Activated T-helper 1 cell treated with anti-CD3 and anti-CD28 coated beads, Interleukin-12 subunit alpha, Interleukin-12 subunit beta, Interleukin-2, Interleukin-4 antibody, amounts not matched to agents 30 ng/mL and 10 ng/mL and 1 ng/mL, durations not matched to agents 14 hours and 24 hours and 36 hours (primary cell): ENCODE results near the gene EPB41L1. TPM values are rescaled to one million over a fixed set of nuclear protein-coding genes. Genes with fewer than 3 reads are reported as not detected.

Source experiments
- DNase-seq: peaks from one replicate; pipeline ENCODE4 v3.0.0; 2021; ENCODE audit warnings: low spot score
- H3K27ac Mint-ChIP-seq: one replicate; pipeline ENCODE4 v1.8.0; 2021; ENCODE audit warnings: mild to moderate bottlenecking, mixed read lengths
- H3K27me3 Mint-ChIP-seq: one replicate; pipeline ENCODE4 v1.8.0; 2022; ENCODE audit warnings: mild to moderate bottlenecking, moderate library complexity, mixed read lengths; ENCODE audit not compliant: insufficient read depth
- H3K36me3 Mint-ChIP-seq: one replicate; pipeline ENCODE4 v1.8.0; 2021; ENCODE audit warnings: low read depth, mixed read lengths
- H3K4me1 Mint-ChIP-seq: one replicate; pipeline ENCODE4 v1.8.0; 2021; ENCODE audit warnings: low read depth, mixed read lengths
- H3K4me3 Mint-ChIP-seq: one replicate; pipeline ENCODE4 v1.8.0; 2021; ENCODE audit warnings: mild to moderate bottlenecking, moderate library complexity, mixed read lengths
- H3K9me3 Mint-ChIP-seq: one replicate; pipeline ENCODE4 v1.8.0; 2021; ENCODE audit warnings: mixed read lengths
- intact Hi-C: fragments of 100-400 bp; cut with micrococcal nuclease; formaldehyde crosslinking; loops from one replicate; pipeline ENCODE4 v1.15.1; 2024
- total RNA-seq: library from RNA; stranded (reverse); gene quantifications from 2 replicates; pipeline ENCODE4 v1.2.3, GENCODE V29; 2022

Gene EPB41L1
- total RNA-seq = 0.23 TPM in 1 of 2 replicates, not detected in the other

DNA sequence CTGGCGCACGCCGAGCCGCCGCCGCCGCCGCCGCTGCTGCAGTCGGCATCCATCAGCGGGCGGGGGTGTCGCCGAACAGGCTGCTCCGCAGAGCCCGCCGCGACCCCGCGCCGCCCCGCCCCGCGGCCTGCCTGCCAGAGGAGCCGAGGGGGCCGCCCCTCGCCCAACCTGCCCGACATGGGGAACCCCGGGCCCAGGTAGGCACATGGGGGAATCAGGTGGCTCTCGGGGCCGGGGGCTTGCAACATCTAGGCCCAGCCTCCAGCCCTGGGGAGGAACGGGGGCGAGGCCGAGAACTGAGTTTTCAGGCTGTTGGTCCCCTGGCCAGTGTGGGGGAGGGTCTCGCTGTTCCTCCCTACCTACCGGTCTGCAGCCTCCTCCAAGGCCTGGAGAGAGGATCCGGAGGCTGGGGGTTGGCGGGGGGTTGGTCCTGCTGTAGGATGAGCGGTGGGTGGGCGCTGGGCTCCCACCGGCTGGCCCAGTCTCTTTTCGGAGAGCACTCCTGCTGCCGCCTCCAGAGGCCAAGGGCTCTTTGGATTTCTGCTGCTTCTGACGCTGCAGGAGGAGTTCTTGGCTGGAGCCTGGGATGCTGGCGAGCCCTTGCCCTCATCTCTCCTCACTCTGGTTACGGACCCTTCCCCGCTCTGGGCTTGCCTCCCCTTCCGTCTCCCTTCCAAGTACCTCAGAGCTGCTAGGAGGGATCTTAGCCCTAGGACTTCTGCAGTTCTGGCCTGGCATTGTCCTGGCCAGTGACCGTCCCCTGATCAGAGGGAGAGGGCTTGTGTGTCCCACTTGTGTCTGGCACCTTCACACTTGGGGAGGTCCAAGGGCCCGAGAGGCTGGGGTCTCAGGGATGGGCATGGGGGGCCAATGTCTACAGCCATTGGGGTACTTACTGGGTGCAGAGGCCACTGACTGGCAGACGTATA lies at the start of gene EPB41L1:
TSS of gene EPB41L1 (plus strand) at position 41 of the 929 bp plus-strand sequence. CDS start 19,038 bp downstream, outside the sequence.
- intact Hi-C loops = no loop called here
- Mint-ChIP-seq H3K4me3 (peak within 1 kb of the TSS; percentile 63), H3K9me3 (no peaks in the 10 kb centered on the region), H3K27ac (no peak within 1 kb of the TSS), H3K27me3 (peaks cover 29% of the 10 kb centered on the region), H3K4me1 (no peaks in the 10 kb centered on the region), H3K36me3 (no peaks in the 10 kb centered on the region)
- DNase-seq = no peak

GRCh38 chr20:36104856-36105255 lies 49.7 kb upstream of the EPB41L1 start:
- H3K27me3 Mint-ChIP-seq = peaks cover 4% of the 10 kb centered on the region

DNA sequence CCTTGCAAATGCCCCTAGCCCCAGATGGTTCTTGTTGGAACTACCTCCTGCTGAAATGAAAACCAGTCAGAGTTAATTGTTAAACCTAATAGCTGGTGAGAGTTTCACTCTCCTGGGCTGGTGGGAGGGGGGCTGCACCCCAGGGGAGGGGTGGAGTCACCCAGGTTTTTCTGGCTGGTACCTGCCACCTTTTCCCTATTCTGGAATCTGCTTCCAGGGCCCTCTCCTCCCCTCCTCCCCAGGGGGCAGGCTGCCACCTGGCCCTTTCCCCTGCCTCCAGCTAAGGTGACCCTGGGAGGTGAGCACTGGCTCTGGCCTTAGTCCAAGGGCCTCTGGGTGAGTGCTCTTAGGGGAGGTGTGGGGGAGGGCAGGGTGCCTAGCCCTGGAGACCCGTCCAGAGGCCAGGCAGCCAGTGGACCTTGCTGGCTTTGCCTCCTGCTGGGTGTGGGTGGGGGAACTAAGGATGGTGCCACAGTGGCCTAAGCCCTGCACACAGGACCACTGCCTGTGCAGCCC lies 48.8 kb upstream of the EPB41L1 start:
- peaks cover 4% of the 10 kb centered on the region for H3K27me3 Mint-ChIP-seq
- no peak overlapping the region for H3K27ac Mint-ChIP-seq
- no peaks in the 10 kb centered on the region for H3K4me1 Mint-ChIP-seq
- intact Hi-C loops = no loop called here
- H3K36me3 Mint-ChIP-seq = no peaks in the 10 kb centered on the region
- no peak for DNase-seq
- H3K9me3 Mint-ChIP-seq = no peaks in the 10 kb centered on the region
- no peak overlapping the region for H3K4me3 Mint-ChIP-seq

More at GRCh38 chr20:36104856-36105255, 49.7 kb upstream of the EPB41L1 start:
- no peak for DNase-seq
- H3K4me3 Mint-ChIP-seq = no peak overlapping the region
- H3K36me3 Mint-ChIP-seq = no peaks in the 10 kb centered on the region
- H3K9me3 Mint-ChIP-seq = no peaks in the 10 kb centered on the region
- intact Hi-C loops = no loop called here
- no peak overlapping the region for H3K27ac Mint-ChIP-seq
- no peaks in the 10 kb centered on the region for H3K4me1 Mint-ChIP-seq

- no peak overlapping the region for H3K4me3 Mint-ChIP-seq
- DNase-seq = no peak
- intact Hi-C loops = no loop called here
- no peaks in the 10 kb centered on the region for H3K4me1 Mint-ChIP-seq
- H3K27me3 Mint-ChIP-seq = peaks cover 4% of the 10 kb centered on the region
- no peak overlapping the region for H3K27ac Mint-ChIP-seq
- no peaks in the 10 kb centered on the region for H3K36me3 Mint-ChIP-seq
- H3K9me3 Mint-ChIP-seq = no peaks in the 10 kb centered on the region
Measured at GRCh38 chr20:36106606-36107005, 47.9 kb upstream of the EPB41L1 start.

GRCh38 chr20:36107881-36108280 lies 46.7 kb upstream of the EPB41L1 start:
- Mint-ChIP-seq H3K4me1 (no peaks in the 10 kb centered on the region), H3K27me3 (peaks cover 4% of the 10 kb centered on the region), H3K9me3 (no peaks in the 10 kb centered on the region), H3K4me3 (no peak overlapping the region), H3K27ac (no peak overlapping the region), H3K36me3 (no peaks in the 10 kb centered on the region)
- DNase-seq = no peak
- intact Hi-C loops = no loop called here

DNA sequence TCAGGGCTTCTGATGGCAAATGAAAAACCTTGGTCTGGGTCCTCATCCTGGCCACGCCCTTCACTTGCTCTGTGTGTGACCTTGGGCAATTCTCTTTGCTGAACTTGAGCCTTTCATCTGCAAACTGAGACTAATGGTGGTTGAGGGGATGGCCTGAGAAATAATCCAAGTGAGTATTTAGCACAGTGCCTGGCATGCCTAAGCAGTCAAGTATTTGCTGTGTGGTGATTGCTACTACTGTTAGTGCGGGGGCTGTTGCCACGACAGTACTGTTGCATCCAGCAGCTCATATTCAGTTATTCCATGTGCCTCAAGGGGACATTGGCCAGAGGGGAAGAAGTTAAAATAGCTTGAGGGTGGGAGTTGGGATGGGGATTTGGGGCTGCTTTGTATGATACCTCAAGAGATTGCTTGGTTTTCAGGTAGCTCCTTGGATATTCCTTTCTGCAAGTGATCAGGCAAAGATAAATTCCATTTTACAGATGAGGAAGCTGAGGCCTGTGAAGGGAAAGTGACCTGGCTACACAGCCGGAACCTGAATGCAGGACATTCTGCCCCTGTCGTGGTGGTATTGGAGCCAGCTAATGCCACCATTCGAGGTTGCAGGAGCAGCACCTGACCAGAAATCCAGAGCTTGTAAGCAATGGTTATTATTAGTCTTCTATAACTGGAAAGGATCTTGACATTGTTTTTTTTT lies 45.1 kb upstream of the EPB41L1 start:
- intact Hi-C loops = no loop called here
- peaks cover 4% of the 10 kb centered on the region for H3K27me3 Mint-ChIP-seq
- no peak overlapping the region for H3K27ac Mint-ChIP-seq
- DNase-seq = no peak
- no peaks in the 10 kb centered on the region for H3K4me1 Mint-ChIP-seq
- no peaks in the 10 kb centered on the region for H3K9me3 Mint-ChIP-seq
- no peak overlapping the region for H3K4me3 Mint-ChIP-seq
- H3K36me3 Mint-ChIP-seq = no peaks in the 10 kb centered on the region

- H3K27ac Mint-ChIP-seq = no peak overlapping the region
- DNase-seq = no peak
- intact Hi-C loops = no loop called here
- H3K9me3 Mint-ChIP-seq = no peaks in the 10 kb centered on the region
- no peaks in the 10 kb centered on the region for H3K36me3 Mint-ChIP-seq
- peaks cover 8% of the 10 kb centered on the region for H3K27me3 Mint-ChIP-seq
- no peak overlapping the region for H3K4me3 Mint-ChIP-seq
- H3K4me1 Mint-ChIP-seq = no peaks in the 10 kb centered on the region
Measured at GRCh38 chr20:36110994-36111393, 43.5 kb upstream of the EPB41L1 start.

- peaks cover 10% of the 10 kb centered on the region for H3K27me3 Mint-ChIP-seq
- no peak overlapping the region for H3K4me3 Mint-ChIP-seq
- no peak for DNase-seq
- H3K4me1 Mint-ChIP-seq = no peaks in the 10 kb centered on the region
- H3K9me3 Mint-ChIP-seq = no peaks in the 10 kb centered on the region
- H3K27ac Mint-ChIP-seq = no peak overlapping the region
- H3K36me3 Mint-ChIP-seq = no peaks in the 10 kb centered on the region
- intact Hi-C loops = no loop called here
Measured at GRCh38 chr20:36112112-36112511, 42.4 kb upstream of the EPB41L1 start.

GRCh38 chr20:36113036-36113435 lies 41.5 kb upstream of the EPB41L1 start:
- intact Hi-C loops = no loop called here
- Mint-ChIP-seq H3K27me3 (peaks cover 16% of the 10 kb centered on the region), H3K4me3 (no peak overlapping the region), H3K4me1 (no peaks in the 10 kb centered on the region), H3K36me3 (no peaks in the 10 kb centered on the region), H3K9me3 (no peaks in the 10 kb centered on the region), H3K27ac (no peak overlapping the region)
- DNase-seq = no peak

GRCh38 chr20:36113566-36114250 lies 40.8 kb upstream of the EPB41L1 start:
- Mint-ChIP-seq H3K4me1 (no peaks in the 10 kb centered on the region), H3K36me3 (no peaks in the 10 kb centered on the region), H3K9me3 (no peaks in the 10 kb centered on the region), H3K27me3 (peaks cover 17% of the 10 kb centered on the region), H3K27ac (no peak overlapping the region), H3K4me3 (no peak overlapping the region)
- intact Hi-C loops = no loop called here
- DNase-seq = no peak

DNA sequence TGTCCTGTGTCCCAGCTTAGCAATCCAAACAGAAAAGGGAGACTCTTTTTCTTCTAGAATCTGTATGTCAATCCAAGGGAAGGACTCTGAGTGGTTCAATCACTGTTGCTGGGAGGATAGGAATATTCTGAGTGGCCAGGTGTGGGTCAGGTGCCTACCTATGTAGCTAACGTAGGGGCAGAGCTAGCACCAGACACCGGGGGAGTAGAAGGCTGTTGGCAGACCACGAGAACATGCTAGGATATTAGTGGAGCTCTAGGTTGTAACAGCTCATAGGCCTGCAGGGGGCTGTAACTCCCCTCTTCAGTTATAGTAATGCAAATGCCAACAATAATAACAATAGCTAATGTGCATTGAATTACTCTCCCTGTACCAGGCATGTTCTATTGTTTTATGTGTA lies 39.8 kb upstream of the EPB41L1 start:
- intact Hi-C loops = no loop called here
- H3K9me3 Mint-ChIP-seq = no peaks in the 10 kb centered on the region
- H3K4me1 Mint-ChIP-seq = no peaks in the 10 kb centered on the region
- H3K4me3 Mint-ChIP-seq = no peak overlapping the region
- H3K27me3 Mint-ChIP-seq = peaks cover 20% of the 10 kb centered on the region
- H3K36me3 Mint-ChIP-seq = no peaks in the 10 kb centered on the region
- DNase-seq = no peak
- no peak overlapping the region for H3K27ac Mint-ChIP-seq

DNA sequence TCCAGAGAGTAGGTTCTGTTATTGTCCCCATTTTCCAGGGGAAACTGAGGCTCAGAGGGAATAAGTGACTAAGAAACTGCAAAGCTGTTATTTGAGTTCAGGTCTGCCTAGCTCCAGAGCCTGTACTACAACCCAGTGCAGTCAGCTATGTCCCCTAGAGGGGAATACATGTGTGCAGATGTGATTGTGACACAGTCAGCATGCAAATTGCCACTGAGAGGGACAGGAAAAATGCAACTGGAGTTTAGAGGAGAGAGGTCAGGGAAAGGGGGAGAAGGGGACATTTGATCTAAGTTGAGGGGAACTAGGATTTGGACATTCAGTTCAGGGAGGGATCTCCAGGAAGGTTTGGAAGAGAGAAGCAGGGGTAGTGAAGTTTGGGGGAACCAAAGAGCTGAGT lies 38.6 kb upstream of the EPB41L1 start:
- Mint-ChIP-seq H3K4me1 (no peaks in the 10 kb centered on the region), H3K9me3 (no peaks in the 10 kb centered on the region), H3K27me3 (peaks cover 20% of the 10 kb centered on the region), H3K36me3 (no peaks in the 10 kb centered on the region), H3K4me3 (no peak overlapping the region), H3K27ac (no peak overlapping the region)
- intact Hi-C loops = no loop called here
- DNase-seq = no peak
